Fibroblast of peridontal ligament (primary cell): ENCODE results near the gene AGPS.
"Not testable (repeated sequence)": the region's sequence is repeated elsewhere in the genome, so short reads cannot be mapped to it uniquely, and the experiment has no call there.

Experiments used
- DNase-seq: peaks from one replicate; pipeline ENCODE4 v3.0.0-alpha.2; 2010; ENCODE audit errors: extremely low read depth

Gene AGPS

DNA sequence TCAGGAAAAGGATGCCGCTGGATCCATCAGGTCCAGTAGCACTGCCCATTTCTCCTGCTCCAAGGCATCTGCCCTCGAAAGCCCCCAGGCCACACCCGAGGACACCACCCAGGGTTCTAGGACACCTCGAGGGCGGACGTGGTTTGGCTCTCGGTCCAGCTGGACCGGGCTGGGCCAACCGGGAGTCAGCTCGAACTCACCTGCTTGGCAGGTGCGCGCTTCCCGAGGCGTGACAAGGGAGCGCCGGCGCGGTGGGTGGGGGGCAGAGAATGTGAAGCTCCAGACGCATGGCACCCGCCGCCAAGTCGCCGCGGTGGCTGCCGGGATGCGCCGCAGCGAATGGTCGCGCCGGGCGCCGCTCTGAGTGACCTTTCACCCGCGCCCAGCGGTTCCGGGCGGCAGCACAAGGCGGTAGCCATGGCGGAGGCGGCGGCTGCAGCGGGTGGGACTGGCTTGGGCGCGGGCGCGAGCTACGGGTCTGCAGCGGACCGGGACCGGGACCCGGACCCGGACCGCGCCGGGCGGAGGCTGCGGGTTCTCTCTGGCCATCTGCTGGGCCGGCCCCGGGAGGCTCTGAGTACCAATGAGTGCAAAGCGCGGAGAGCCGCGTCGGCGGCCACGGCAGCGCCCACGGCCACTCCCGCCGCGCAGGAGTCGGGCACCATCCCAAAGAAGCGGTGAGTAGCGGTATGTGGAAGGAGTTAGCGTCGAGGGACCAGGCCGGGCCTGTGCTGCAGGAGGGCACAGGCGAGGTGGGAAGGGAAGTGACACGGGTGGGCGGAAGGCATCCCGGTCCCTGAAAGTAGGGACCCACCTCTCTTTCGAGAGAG, at the start of gene AGPS:
Gene AGPS (plus strand): TSS at position 401 of the 830 bp plus-strand sequence. CDS start 17 bp downstream, at position 418.
- DNase-seq: peak; percentile 46

DNA sequence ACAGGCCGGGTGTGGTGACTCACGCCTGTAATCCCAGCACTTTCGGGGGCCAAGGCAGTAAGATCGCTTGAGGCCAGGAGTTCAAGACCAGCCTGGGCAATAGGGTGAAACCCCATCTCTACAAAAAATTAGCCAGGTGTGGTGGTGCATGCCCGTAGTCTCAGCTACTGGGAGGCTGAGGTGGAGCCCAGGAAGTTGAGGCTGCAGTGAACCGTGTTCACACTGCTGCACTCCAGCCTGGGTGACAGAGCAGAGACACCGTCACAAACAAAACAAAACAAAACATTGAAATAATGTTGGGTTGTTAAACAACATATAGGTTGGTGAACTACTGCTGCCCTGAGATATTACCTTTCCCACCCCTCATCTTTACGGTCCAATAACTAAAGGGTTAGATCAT, 48.8 kb upstream of the AGPS start:
- no peak for DNase-seq

DNA sequence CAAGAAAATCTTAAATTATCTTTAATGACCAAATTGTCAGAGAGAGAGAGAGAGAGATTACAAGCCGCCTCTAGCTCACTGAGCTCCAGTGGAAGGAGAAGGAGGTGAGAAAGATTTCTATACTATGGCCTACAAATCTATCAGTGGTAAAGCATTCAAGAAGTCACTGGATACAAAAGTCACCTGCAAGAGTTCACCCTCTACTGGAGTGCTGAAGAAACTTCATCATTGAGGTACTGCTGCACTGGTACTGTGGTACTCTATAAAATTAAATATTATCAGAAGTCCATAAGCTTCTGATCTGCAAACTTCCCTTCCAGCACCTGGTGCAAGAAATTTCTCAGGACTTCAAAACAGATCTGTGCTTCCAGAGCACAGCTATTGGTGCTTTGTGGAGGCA, 48.3 kb upstream of the AGPS start:
- no peak for DNase-seq

DNA sequence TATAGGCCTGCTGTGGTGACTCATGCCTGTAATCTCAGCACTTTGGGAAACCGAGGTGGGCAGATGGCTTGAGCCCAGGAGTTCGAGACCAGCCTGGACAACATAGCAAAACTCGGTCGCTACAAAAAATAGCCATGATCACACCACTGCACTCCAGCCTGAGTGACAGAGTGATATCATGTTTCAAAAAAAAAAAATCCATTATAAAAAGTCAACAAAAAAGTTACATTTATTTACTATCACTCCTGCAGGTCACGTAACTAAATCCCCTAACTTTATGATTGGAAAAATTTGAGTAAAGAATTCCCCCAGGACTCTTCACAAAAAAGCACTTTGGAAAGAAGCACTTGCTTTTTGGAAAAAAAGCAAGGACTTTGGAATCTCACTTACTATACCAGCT, 46.4 kb upstream of the AGPS start:
- no peak for DNase-seq

DNA sequence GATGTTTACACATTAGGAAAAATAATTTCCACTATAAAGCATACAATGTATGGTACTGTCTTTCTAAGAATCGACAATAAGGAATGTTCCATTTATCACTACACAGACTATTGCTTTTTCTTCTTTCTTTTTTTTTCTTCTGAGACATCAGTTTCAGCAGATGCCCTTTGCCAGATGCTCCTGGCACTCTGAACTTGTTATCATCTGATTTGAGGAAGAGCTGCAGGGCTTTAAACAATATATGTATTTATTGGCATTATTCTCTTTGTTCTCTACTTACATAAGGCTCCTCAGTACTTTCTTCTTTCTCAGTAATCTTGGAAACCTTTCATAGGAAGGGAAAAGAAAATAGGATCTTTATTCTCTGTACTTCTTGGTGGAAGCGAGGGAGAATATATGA, 45.0 kb upstream of the AGPS start:
- DNase-seq: no peak

DNA sequence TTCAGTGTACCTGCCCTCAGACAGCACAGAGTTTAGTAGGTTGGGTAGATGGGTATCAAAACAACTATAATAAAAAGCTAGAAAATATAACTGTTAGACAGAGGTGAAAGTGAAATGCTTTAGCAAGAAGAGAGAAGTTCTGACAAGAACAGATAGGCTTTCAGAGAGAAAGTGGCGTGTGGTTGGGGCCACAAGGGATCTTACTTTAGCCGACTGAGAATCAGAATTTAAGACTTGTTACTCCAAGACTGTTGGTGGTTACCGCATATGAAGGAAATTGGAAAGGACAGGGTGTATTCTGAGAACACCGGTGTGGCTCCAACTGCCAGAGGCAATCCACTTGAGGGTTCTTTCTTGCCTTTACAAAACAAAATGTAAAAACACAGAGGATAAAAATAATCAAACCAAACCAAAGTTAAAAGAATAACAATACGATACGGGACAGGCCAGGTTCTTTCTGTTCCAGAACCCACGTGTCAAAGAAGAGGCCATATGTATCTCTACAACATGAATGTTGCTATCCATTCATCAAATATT, 44.4 kb upstream of the AGPS start:
- DNase-seq: no peak

DNA sequence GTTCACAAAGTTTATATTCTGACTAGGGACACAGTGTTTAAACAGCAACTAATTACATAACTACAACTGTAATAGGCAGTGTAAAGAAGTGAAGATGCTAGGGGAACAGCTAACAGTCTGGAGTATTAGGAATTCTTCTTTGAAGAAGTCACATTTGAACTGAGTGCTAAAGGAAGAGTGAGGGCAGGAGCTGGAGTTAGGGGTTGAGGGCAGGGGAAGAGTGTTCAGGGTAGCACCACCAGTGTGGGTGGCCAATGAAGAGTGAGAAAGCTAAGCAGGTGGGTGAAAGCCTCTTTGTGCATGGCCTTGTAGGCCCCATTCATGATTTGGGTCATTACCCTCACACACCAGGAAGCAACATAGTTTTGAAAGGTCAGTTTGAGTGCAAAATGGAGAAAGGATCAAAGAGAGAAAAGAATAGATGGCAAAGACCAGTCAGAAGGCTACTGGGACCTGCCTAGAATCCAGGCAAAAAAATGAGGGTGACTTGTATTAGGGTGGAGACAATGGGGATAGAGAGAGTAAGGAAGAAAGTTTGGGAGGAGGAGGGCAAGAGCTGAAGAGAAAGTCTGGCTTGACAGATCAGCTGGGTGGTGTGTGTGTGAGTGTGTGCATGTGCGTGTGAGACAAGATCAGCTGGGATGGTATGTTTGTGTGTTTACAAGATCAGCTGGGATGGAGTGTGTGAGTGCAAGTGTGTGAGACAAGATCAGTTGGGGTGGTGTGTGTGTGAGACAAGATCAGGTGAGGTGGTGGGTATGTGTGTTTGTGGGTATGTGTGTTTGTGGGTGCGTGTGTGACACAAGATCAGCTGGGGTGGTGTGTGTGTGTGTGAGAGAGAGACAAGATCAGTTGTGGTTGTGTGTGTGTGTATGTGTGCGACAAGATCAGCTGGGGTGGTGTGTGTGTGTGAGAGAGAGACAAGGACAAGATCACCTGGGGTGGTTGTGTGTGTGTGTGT, 43.6 kb upstream of the AGPS start:
- no peak for DNase-seq

DNA sequence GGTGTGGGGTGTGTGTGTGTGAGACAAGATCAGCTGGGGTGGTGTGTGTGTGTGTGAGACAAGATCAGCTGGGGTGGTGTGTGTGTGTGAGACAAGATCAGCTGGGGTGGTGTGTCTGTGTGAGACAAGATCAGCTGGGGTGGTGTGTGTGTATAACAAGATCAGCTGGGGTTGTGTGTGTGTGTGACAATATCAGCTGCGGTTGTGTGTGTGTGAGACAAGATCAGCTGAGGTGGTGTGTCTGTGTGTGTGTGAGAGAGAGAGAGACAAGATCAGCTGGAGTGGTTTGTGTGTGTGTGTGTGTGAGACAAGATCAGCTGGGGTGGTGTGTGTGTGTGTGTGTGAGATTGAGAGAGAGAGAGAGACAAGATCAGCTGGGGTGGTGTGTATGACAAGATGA, 41.9 kb upstream of the AGPS start:
- DNase-seq: not testable (repeated sequence)

DNA sequence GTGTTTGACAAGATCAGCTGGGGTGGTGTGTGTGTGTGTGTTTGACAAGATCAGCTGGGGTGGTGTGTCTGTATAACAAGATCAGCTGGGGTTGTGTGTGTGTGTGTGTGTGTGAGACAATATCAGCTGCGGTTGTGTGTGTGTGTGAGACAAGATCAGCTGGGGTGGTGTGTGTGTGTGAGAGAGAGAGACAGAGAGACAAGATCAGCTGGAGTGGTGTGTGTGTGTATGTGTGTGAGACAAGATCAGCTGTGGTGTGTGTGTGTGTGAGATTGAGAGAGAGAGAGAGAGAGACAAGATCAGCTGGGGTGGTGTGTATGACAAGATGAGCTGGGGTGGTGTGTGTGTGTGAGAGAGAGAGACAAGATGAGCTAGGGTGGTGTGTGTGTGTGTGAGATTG, 41.5 kb upstream of the AGPS start:
- DNase-seq: not testable (repeated sequence)

DNA sequence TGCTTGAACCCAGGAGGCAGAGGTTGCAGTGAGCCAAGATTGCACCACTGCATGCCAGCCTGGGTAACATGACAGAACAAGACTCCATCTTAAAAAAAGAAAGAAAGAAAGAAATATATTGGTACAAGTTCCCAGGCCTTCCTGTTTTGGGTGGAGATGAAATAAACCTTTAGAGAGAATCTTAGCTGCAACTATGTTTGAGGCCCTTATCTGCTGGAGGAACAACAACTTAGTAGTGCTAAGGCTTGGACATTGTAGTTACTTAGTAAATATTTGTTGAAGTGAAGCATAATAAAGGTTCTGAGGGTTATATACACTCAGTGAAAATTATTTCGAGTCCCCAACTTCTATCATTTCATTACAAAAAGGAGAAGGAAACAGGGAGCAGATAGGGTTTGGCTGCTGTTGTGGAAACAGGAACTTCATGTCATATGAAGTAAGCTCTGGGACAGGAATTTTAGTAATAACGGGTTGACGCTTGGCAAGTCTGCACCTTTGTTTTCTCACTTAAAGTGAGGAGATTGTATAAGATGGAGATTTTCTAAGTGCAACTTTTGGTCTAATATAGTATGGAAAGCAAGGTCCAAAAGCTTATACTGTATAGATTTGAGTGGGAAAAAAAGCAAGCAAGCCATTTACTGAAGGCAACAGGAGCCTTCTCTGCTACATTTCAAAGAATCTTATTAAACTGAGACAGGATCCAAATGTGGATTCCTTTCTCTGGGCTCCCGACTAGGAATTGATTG, 40.0 kb upstream of the AGPS start:
- no peak for DNase-seq

DNA sequence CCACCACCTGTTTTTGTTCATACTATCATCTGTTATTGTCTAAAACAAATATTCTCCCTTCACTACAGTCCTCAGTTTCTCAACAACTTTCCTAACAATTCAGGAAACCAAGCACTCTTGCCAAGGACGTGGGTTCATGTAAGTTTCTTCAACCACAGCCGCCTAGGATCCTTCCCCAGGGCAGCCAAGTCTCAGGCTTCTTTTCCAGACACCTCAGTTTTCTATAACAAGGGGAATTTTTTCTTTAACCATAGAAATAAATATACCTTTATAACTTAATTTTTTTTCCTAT, 39.4 kb upstream of the AGPS start:
- peak; percentile 93 for DNase-seq

DNA sequence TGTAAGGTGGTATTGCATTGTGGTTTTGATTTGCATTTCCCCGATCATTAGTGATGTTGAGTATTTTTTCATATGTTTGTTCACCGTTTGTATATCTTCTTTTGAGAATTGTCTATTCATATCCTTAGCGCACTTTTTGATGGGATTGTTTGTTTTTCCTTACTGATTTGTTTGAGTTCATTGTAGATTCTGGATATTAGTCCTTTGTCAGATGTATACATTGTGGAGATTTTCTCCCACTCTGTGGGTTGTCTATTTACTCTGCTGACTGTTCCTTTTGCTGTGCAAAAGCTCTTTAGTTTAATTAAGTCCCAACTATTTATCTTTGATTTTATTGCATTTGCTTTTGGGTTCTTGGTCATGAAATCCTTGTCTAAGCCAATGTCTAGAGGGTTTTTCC, 38.0 kb upstream of the AGPS start:
- DNase-seq: not testable (repeated sequence)

DNA sequence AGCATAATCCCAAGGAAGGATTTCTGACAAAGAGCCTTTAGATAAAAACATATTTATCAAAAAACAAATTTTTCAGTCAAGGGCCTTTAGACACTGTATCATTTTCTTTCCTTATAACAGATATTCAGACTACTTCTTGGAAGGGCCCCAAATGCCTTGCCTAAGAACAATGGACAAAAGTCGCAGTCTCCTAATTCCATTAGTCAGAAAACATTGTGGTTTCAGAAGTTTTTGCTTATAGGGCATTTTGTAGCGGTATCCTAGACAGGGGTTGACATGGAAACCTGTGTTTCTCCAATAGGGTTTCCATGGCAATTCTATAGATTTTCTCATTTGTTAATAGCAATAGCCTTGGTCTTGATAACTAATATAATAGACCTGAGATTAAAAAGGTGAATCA, 36.7 kb upstream of the AGPS start:
- DNase-seq: no peak

DNA sequence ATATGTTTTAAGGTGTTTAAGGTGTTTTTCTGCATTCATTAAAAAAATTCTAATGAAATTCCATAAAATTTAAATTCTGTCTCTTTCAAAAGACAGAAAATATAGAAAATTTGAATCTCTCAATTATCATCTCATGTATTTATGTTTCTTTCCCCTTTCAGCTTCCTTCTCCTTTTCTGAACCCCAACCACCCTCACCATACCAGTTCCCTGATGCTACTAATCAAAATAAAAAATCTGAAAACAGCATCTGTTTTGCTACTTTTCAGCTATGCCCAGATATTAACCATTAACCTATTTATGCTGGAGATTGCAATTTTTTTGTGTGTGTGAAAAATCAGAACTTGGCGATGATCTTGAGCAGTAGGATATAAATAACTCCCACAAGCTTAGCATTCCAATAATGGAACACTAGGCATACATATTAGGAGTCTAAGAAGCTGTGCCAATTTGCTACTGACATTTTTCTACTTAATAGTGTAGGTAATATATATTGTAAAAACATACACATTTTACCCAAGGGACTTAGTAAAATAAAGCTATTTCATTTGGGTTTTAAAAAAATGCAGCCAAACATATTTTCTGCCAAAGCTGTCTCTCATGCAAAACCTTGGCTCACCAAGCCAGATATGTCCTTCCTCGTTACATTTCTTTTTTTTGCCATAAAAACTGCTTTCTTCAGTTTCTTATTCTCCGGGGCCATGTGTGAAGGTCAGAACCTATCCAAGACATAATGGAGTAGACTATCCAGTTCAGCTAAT, 32.6 kb upstream of the AGPS start:
- no peak for DNase-seq

DNA sequence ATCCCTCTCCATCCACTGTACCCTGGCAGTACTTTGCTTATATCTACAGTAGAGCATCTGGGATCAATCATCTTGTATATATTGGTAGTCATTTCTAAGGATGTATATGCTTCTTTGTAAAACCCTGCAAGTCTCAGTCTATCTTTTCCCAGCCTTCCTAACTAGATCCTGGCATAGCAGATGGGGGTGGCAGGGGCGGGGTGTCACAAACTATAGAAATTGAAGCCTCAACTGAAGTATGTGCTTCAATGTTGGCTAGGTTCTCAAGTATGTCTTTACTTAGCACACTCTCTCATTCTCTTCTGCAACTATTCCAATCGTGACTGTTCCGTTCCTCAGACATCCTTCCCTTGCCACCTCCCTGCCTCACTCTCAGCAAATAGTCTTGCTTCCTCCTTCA, 30.1 kb upstream of the AGPS start:
- peak; percentile 35 for DNase-seq

DNA sequence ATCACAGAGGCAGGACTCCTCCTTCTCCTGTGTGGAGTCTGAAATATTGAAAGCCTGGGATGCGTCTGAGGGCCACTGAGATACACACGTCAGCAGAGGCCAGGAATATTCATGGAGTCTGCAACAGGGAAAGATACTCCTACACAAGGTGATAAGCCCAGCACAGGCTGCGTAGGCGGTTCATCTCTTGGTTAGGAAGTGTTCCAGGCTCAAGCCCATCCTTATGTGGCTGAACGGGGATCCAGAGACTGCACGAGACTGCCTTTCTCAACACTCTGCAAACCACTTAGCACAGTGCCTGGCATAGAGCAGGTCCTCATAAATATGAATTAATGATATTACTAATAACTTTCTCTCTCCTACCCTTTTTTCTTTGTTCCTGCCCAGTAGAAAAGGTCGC, 29.2 kb upstream of the AGPS start:
- no peak for DNase-seq

DNA sequence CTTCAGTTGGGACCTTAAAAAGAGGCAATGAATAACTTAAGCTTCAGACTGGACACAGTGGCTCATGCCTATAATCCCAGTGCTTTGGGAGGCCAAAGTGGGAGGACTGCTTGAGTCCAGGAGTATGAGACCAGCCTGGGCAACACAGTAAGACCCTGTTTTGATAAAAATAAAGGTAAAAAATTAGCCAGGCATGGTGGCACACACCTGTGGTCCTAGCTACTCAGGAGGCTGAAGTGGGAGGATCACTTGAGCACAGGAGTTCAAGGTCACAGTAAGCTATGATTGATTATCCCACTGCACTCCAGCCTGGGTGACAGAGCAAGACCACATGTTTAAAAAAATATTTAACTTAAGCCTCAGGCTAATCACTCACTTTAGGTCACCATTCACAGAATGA, 26.8 kb upstream of the AGPS start:
- not testable (repeated sequence) for DNase-seq

DNA sequence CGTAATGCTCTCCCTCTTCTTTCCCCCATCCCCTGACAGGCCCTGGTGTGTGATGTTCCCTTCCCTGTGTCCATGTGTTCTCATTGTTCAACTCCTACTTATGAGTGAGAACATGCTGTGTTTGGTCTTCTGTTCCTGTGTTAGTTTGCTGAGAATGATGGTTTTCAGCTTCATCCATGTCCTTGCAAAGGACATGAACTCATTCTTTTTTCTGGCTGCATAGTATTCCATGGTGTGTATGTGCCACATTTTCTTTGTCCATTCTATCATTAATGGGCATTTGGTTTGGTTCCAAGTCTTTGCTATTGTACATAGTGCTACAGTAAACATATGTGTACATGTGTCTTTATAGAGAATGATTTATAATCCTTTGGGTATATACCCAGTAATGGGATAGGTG, 24.6 kb upstream of the AGPS start:
- not testable (repeated sequence) for DNase-seq

DNA sequence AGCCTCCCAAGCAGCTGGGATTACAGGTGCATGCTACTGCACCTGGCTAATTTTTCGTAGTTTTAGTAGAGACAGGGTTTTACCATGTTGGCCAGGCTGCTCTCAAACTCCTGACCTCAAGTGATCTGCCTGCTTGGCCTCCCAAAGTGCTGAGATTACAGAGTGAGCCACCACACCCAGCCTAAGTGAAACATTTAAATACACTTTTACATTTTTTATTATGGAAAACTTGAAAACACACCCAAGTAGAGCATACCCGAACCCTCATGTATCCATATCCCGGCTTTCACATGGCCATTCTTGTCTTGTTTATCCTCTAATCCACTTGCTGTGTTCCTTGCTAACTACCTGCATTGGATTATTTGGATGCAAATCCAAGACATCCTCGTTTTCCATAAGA, 13.2 kb upstream of the AGPS start:
- no peak for DNase-seq

DNA sequence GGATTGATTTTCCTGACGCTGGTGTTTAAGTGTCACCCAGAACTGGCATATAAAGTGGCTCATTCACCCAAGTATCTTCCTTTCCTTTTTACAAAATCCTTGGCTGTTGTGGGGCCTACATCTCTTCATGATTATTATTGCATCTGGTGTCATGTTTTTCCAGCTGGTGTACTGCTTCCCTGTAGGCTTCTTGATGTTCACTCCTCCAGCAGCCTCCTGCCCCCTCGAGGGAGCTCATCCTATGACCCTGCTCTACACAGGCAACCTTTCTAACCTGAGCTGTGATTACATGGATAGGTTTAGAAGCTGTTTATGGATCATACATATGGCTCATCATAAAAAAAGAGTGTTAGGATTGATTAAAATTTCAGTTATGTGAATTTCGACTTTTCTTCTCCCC, 12.4 kb upstream of the AGPS start:
- no peak for DNase-seq

DNA sequence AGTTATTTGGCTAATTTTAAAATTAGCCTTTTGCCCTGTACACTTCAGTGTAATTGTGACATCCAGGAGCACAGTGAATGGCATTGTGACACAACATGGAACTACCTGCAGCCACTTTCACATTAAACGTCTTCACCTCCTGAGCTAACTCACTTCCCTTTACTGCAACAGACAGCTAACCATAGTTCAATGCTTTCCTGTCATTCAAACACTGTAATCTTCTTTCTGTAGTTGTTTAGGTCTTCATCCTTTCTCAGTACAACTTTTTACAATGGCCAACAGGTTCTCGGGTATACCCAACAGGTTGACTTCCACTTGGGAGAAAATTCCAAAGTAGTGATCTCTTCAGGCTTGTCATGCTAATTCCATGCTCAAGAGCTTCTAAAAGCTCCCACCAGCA, 8.6 kb upstream of the AGPS start:
- no peak for DNase-seq
